Forelimb muscle (tissue), 1 donor: ENCODE measurements around the gene BIRC7. TPM values are rescaled to one million over a fixed set of nuclear protein-coding genes. Genes with fewer than 3 reads are reported as not detected.
A peak's percentile ranks its signal among the peaks of the same experiment; 100 is the strongest.
"Not testable (repeated sequence)": the region's sequence is repeated elsewhere in the genome, so short reads cannot be mapped to it uniquely, and the experiment has no call there.

ENCODE experiments used
- DNase-seq: peaks from one replicate; pipeline ENCODE4 v3.0.0-alpha.2; 2013; ENCODE audit warnings: low read depth
- polyA plus RNA-seq: library from polyadenylated mRNA; unstranded; fragments of 120-200 nt; gene quantifications from one replicate; pipeline ENCODE4 v1.2.1, GENCODE V29; 2013; ENCODE audit not compliant: insufficient read length

The BIRC7 gene
- polyA plus RNA-seq, 1 donor: 0.27 TPM

DNA sequence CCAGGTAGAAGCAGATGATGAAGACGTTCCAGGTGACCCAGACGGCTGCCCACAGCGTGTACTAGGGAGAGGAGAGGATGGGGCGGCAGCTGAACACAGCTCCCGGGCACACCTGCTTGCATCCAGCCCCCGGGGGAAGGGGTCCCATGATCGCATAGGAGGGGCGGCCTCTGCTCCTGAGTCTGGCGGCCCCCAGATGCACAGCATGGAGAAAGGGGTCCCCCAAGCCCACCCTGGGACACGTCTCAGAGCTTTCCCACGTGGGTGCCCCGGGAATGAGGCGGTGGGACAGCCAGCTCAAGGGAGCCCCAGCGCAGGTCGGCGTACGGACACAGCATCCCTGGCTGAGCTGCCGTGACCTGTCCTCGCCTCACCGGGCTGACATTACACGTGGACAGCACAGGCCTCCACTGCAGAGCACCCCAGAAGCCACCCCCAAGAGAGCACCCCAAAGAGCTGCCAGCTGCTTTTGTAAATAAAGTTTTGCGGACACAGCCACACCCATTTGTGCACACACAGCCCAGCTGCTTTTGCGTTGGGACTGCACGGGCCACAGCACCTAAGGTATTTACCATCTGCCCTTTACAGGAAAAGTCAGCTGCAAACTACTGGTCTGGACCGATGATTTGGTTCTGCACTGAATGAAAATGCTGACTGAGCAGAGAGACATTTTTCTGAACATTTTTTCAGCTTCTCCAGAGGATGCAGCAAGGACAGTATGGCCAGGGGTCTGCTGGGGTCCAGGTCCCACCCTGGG is 13.3 kb downstream of the BIRC7 start:
- no peak for DNase-seq

DNA sequence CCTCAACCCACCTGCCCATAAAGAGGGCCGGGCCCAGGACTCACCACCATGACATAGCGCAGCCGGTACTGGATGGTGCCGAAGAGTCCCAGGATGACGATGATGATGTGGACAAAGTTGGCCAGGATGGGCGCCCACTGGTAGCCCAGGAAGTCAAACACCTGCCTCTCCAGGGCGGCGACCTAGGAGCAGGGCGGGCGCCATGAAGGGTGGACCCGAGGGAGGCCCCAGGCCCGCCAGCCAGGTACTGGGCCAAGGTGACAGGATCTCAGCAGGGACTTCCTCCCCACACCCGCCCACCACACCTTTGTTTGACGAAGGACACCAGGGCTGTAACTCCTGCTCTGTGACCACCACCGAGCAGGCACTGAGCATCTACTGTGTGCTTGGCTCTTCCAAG is 14.2 kb downstream of the BIRC7 start:
- no peak for DNase-seq

DNA sequence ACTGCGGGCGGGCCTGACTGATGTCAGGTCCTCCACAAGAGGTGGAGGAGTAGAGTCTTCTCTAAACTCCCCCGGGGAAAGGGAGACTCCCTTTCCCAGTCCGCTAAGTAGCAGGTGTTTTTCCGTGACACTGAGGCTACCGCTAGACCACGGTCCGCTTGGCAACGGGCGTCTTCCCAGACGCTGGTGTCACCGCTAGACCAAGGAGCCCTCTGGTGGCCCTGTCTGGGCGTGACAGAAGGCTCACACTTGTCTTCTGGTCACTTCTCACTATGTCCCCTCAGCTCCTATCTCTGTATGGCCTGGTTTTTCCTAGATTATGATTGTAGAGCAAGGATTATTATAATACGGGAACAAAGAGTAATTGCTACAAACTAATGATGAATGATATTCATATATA is 15.6 kb downstream of the BIRC7 start:
- not testable (repeated sequence) for DNase-seq

DNA sequence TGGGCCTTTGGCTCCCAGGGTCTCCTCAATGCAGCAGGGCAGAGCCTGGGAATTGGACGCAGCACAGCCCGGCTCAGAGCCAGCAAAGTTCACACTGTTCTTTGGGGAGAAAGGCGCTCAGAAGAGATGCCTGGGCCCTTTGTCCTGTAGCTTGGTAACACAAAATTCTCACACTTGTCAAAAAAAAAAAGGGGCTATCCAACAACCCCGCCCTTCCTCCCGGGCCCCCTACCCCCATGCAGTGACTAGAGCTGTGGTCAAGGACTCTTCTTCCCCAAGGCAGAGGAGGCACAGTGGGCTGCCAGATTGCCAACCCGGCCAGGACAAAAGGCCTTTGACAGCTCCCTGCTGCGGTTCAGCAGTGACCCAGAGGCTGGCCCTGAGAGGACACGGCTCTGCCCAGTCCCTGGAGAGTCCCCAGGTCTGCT is 16.6 kb downstream of the BIRC7 start:
- DNase-seq: no peak

DNA sequence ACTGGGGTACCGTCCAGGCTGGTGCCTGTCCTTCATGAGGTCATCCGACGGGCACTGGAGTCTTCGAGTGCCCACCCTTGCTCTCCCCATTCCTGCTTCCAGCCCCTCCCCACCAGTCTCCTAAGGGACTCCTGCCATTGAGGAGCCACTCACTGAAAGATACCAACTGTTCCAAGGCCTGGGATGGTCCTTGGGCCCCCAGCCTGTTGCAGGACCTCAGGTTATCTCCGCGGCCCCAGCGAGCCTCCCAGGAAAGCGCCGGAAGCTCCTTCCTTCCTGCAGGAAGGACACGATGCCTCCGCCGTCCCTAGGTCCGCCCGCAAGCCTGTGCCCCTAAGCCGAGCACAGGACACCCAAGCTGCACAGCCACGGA is 17.3 kb downstream of the BIRC7 start:
- DNase-seq: no peak

DNA sequence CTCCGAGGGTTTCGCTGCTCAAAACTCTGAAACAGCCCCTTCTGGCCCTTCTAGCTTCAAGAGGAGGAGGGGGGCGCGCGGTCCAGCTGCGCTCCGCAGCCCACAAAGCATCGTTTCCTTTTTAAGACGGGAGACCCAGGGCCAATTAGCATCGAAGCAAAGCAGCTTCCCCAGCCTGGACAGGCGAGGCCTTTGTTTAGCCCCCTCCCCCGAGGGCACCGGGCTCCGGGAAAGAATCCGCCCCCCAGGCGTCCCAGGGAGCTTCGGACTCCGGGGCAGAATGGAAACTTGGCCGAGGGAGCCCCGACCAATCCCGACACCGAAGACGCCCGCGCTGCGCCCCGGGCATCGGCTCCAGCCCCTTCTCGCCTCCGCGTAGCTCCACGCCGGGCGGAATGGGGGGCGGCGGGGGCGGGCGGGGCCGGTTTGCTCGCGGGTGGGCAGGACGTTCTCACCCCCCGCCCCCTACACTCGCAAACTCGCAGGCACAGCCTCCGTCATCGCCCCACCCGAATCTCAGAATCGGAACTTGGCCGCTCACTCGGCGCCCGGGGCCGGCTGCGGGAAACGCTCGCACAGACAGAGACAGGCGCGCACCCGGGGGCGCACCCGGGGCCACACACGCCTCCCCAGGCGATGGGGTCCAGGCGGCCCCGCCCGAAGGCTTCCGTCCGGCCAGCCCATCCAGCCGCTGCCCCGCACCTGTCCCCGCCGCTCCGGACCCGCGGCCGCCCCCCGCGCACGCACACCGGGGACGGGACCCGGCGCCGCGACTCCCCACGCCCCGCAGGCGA is 17.9 kb downstream of the BIRC7 start:
- DNase-seq: no peak

DNA sequence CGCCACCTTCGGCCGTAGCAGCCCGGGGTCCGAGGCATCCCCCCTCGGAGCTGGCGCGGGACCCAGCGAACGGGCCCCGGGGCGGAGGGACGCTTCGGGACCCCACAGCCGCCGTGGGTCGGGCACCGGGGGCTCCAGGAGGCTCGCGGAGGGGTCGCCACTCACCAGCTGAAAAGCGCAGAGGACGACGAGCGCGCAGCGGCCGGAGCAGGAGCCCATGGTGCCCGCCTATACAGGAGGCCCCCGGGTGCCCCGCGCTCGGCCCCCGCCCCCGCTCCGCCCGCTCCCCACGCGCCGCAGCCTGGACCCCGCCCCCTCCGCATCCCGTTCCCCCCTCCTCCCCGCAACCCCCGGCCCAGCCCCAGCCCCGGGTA is 18.5 kb downstream of the BIRC7 start, which contains the start of gene NKAIN4:
NKAIN4 (minus strand) TSS at position 232 of the 374 bp plus-strand sequence; CDS start at position 219, 13 bp downstream.
- DNase-seq: no peak

DNA sequence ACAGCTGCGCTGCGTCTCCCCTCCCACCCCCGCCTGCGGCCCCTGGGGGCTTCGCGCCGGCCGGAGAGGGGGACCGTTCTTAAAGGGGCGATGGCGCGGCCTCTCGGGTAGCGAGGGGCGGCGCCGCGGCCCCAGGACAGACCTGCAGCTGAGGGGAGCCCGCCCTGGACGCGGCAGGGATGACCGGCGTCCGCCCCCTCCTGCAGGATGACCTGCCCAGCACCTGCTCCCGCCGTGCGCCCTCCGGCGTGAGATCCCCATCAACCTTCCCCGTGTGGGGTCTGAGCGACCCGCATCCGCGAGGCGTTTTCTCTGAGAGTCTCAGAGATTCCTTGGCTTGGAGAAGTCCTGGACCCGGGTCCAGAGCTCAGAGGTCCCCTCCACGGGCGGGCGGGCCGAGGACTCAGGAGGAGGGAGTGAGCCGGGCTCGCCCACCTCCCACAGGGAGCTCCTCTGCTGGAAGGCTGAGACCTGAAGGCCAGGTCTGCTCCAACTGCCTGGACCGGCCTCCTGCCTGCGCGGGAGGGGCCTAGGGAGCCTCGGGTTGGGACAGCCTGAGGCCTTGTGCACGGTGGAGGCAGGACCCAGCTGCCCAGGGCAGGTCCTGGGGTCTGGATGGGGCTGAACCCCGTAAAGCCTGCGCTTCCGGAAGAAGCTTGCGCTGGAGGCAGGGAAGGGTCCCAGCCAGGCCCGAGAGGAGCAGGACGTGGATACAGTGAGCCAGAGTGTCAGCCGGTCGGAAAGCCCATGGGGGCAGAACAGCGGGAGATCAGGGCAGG is 19.1 kb downstream of the BIRC7 start:
- no peak for DNase-seq

DNA sequence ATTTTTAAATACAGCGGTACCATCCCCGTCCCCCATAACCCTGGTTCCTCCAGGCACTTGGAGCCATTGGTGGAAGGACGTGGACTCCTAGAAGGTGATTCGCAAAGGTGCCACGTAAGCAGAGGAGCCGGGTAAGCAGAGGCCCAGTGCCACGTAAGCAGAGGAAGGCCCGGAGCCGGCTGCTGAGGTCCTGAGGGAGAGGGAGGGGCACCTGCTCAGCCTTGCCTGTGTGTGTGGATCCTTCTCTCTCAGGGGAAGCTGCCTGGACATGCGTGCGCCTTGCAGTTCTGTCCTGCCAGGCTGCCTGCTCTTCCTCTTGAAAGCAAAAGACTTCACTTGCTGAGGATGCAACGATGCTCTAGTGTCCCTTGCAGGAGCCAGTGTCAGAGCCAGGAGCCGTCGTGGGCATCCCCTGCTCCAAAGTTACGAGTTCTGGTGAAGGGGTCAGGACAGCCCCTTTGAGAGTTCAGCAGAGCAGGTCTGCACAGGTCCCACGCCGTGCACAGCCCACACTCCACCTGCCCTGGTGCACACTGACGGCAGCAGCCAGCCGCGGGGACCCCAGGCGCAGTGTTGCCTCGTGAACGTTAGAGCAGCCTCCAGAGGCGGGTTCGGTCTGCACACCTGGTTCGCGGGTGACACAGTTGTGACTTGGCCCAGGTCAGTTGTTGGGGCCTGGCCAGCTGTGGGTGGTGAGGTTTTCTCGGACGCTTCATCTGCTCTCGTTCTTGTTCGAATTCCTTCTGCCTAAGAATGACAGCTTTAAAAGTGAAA is 20.4 kb downstream of the BIRC7 start:
- no peak for DNase-seq

DNA sequence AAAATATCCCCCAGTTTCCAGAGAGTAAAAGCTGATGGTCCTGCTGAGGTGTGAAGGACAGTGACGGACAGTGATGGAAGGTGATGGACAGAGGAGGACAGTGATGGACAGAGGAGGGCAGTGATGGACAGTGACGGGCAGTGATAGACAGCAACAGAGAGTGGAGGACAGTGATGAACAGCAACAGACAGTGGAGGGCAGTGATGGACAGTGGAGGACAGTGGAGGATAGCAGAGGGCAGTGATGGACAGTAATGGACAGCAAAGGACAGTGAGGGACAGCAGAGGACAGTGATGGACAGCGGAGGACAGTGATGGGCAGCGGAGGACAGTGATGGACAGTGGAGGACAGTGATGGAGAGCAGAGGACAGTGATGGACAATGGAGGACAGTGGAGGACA is 21.2 kb downstream of the BIRC7 start:
- DNase-seq: no peak

DNA sequence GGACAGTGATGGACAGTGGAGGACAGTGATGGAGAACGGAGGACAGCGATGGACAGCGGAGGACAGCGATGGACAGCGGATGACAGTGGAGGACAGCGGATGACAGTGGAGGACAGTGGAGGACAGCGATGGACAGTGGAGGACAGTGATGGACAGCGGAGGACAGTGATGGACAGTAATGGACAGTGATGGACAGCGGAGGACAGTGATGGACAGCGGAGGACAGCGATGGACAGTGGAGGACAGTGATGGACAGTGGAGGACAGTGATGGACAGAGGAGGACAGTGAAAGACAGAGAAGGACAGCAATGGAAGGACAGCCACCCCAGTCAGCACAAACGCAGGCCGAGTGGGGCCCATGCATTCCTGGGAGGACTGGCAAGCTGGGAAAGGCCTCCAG is 21.9 kb downstream of the BIRC7 start:
- no peak for DNase-seq

DNA sequence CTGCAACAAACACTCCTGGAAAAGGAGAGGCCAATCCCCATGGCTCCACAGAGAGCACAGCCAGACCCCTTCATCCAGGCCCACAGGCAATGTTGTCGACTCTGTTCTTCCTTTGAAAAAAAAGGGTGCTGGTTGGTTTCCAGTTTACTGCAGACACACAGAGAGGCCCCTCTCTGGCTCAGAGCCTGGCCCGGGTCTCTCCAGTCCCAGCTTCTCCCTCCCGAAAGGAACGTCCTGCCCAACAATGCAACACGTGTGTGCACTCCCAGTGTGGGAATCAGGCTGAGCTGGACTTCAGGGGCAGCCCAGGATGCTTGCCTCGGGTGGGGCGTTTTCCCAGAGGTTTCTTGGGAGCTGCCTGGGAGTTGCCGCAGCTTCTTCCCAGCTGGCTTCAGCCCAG is 23.1 kb downstream of the BIRC7 start:
- DNase-seq: peak; percentile 36

DNA sequence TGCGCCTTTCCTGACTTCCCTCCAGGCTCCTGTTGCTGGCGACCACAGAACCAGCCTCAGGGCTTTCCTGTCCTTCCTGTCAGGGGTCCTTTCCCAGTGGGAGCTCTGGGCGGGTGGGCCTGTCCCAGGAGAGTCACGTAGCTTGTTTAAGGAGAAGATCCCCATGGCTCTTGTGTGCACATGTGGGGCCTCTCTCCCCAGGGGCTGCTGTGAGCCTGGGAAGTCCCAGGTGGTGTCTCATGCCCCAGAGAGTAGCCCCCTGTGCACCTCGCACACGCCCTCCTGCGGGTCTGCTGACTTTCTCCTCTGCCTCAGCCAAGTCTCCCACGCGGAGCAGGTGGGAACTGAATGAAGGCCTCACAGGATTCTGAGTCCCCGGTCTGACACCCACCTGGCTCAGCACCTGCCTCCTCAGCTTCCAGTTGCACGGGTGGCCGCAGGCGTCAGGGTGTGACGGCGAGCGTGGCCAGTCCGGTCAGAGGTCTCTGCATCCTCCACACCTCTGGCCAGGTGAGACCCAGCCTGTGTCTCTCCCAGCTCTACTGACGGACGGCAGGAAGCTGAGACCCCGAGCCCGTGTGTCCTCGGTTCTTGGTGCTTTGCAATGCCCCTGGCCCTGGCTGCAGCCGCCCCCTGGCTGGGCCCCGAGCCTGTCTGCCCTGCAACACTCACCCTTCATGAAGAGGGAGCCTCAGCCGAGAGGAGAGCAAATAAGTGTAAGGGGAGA is 24.2 kb downstream of the BIRC7 start:
- no peak for DNase-seq

DNA sequence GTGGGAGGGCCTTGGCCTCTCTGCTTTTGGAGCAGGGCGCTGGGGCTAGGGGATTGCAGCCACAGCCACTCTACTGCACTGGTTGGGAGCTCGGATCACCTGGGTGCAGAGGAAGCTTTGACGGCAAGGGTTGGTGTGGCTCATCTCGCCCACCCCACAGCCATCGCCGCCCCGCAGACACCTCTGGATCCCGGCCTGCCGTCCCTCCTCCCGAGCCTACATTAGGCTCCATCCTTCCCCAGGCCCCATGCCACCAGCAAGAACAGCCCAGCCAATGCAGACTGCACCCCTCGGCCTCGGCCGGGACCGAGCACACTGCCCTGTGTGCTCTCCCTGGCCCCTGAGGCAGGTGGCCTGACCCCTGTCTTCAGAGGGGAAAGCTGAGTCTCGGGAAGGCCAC is 24.8 kb downstream of the BIRC7 start:
- no peak for DNase-seq

DNA sequence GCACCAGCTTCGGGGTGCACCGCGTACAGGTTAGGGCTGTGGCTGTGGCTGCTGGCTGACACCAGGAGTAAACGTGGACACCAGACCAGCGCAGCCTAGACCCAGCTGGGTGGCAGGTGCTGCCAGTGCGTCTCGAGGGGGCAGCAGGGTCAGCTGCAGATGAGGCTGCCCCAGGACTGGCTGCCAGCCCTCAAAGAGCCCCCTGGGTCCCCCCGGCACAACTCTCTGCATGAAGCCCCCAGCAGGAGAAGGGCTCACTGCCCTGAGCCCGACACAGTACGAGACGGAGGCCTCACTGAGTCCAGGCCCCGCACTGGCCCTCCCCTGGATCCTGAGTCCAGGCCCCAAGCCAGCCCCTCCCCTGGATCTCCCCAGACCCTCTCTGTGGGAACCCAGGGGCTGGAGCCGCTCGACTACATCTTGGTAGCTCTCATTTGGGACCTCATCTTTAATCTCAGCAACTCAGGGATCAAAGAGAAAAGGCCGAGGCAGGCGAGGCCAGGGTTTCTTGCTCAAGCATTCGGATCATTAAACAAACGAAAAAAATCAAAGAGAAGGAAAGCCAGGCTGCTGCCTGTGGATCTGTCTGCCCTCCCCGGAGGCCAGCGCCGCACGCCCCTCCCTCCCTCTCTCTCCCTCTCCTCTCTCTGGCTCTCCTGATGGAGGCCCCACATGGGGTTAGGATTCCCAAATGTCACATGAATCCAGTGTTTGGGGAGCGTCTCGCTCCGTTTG is 25.5 kb downstream of the BIRC7 start:
- no peak for DNase-seq

DNA sequence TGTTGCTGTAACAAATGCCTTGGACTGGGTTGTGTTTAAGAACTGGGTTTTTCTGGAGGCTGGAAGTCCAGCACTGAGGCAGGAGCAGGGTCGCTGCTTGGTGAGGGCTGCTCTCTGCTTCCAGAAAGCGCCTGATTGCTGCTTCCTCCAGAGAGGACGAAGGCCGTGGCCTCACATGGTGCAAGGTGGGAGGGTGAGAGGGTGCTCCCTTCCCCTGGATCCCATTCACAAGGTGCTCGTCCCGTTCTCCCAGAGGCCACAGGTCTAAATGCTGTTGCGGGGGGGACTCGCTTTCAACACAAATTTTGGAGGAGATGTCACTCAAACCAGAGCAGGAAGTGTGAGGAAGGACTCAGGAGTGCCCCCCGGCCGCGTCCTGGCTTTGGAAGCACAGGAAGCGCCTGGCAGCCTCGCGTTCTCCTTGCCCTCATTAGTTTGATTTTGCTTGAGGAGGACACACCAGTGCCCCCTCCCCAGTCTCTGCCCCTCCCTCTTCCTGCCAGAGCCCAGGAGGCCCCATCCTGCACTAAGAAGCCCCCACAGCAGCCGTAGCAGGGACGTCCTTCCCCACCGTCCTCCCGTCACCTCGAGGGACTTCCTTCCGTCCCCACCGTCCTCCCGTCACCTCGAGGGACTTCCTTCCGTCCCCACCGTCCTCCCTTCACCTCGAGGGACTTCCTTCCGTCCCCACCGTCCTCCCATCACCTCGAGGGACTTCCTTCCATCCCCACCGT is 26.3 kb downstream of the BIRC7 start:
- no peak for DNase-seq

DNA sequence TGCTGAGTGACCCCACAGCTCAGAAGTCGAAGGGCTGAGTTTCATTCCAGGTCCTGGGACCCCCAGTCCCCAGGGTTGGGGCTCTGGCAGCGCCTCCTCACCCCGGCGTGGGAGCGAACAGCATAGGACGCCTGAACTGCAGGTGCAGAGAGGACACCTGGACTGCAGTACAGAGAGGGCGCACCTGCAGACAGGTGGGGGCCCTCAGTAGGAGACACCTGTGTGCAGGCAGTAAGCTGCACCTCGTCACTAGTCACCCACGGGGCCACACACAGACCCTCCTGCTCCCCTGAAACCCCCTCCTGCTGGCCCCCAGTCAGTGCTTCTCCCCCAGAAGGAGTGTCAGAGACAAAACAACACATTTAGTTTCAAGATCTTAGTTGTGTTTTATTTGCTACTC is 27.1 kb downstream of the BIRC7 start:
- no peak for DNase-seq

DNA sequence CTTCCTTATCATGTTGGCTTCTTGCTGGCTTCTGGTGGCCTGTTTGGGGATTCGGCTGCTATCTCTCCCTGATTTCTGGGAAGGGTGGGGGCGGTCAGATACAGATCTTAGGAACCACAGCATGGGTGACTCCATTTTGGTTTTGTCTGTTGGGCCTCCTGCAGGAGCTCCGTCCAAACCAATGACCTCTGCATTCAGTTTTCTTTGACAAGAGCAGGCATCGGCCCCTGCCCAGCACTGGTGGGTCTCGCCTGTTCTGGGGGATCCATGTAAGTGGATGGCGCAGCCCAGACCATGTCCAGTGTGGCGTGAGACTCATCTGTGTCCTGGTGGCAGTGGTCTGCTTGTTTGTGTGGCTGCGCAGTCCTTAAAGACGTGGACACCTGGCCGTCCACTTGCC is 28.3 kb downstream of the BIRC7 start:
- DNase-seq: no peak

DNA sequence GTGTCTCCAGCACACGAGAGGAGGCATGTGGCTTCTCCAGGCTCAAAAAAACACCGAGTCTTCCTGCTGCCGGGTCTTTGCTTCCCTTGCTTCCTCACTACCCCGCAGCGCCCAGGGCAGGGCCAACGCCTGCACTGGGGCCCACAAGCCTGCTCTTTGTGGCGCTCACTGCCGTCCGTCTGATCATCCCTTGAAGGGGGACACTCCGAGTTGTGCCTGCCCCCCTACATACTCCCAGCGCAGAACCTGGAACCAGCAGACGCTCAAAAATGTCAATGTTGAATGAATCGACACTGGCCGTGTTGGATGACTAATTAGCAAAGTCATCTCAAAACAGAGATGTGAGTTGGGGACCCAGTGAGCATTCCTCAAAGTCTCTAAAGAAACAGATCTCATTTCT is 28.8 kb downstream of the BIRC7 start:
- no peak for DNase-seq
